Endothelial cell of umbilical vein (primary cell): ENCODE results near the gene OXA1L. TPM values are rescaled to one million over a fixed set of nuclear protein-coding genes. Genes with fewer than 3 reads are reported as not detected.

Experiments
- BruUV-seq: library from RNA; stranded (reverse); fragments of 400-500 nt; replicated peaks from 2 replicates; lab custom pipeline; 2021; lab: Mats Ljungman, UMichigan
- CTCF ChIA-PET: fragments of 300-600, 350-600 bp; sonication (Branson Sonifier 250); formaldehyde crosslinking; loops from one replicate; lab custom pipeline; 2021; ENCODE audit warnings: antibody characterized with exemption, inconsistent platforms; lab: Charles Lee
- POLR2A ChIA-PET: fragments of 300-600, 350-600 bp; sonication (Branson Sonifier 250); formaldehyde crosslinking; loops from one replicate; lab custom pipeline; 2021; ENCODE audit warnings: antibody characterized with exemption, inconsistent platforms; lab: Charles Lee
- DNase-seq: peaks from one replicate; pipeline ENCODE4 v3.0.0-alpha.2; 2011; ENCODE audit warnings: low read depth, low spot score
- FAIRE-seq: peaks from 2 replicates; lab custom pipeline; 2011; peaks lifted over from hg19 to GRCh38; lab: Jason Lieb, UNC
- H2AFZ ChIP-seq: 2 replicates; pipeline ENCODE4 v1.6.0; 2012; ENCODE audit warnings: low read depth, low read length, control low read depth, inconsistent platforms
- H3K27ac ChIP-seq: 2 replicates; pipeline ENCODE4 v1.5.1; 2011; ENCODE audit warnings: low read depth, mild to moderate bottlenecking, control low read depth, low read length, moderate library complexity; ENCODE audit not compliant: insufficient read depth
- H3K27me3 ChIP-seq, 2 experiments: 2 replicates each; pipeline versions ENCODE4 v1.6.0 to v1.6.1; 2011; ENCODE audit warnings: low read length in 2 of 2, mixed read lengths in 1 of 2; ENCODE audit not compliant: control insufficient read depth in 2 of 2, insufficient read depth in 2 of 2
- H3K36me3 ChIP-seq, 2 experiments: 2 replicates in 1 of 2; 3 replicates in 1 of 2; pipeline ENCODE4 v1.5.1; 2011; ENCODE audit warnings: low read length in 2 of 2, mild to moderate bottlenecking in 1 of 2, moderate library complexity in 1 of 2; ENCODE audit not compliant: control insufficient read depth in 2 of 2, insufficient read depth in 2 of 2; ENCODE audit errors: extremely low read depth in 1 of 2
- H3K4me1 ChIP-seq: 3 replicates; pipeline ENCODE4 v1.5.1; 2011; ENCODE audit warnings: mild to moderate bottlenecking, low read length; ENCODE audit not compliant: control insufficient read depth, insufficient read depth; ENCODE audit errors: extremely low read depth
- H3K4me2 ChIP-seq: 2 replicates; pipeline ENCODE4 v1.6.1; 2011; ENCODE audit warnings: low read length, control low read depth, mixed read lengths; ENCODE audit not compliant: insufficient read depth
- H3K4me3 ChIP-seq, 3 experiments: fragments of 200-600 bp in 1 of 3; sonication (generic), shearing (Covaris generic) in 1 of 3; replicated peaks in 1 of 3; 2 replicates each; pipeline ENCODE4 v1.5.1; 2011 to 2016; ENCODE audit warnings: control low read depth in 3 of 3, low read length in 3 of 3, mild to moderate bottlenecking in 2 of 3, inconsistent platforms in 1 of 3, low read depth in 1 of 3, moderate library complexity in 1 of 3; ENCODE audit not compliant: insufficient read depth in 1 of 3
- H3K79me2 ChIP-seq: 2 replicates; pipeline ENCODE4 v1.6.0; 2012; ENCODE audit warnings: low read length, inconsistent platforms; ENCODE audit not compliant: control insufficient read depth, insufficient read depth
- H3K9ac ChIP-seq: replicated peaks from 2 replicates; pipeline ENCODE3; 2011; ENCODE audit warnings: low read length, control low read depth; ENCODE audit not compliant: insufficient read depth; ENCODE audit errors: extremely low read depth
- H3K9me1 ChIP-seq: replicated peaks from 3 replicates; pipeline ENCODE4 v1.6.0; 2011; ENCODE audit warnings: mild to moderate bottlenecking, low read length; ENCODE audit not compliant: control insufficient read depth, insufficient read depth; ENCODE audit errors: extremely low read depth
- H3K9me3 ChIP-seq: replicated peaks from 2 replicates; pipeline ENCODE4 v1.5.1; 2012; ENCODE audit warnings: low read length, inconsistent platforms; ENCODE audit not compliant: control insufficient read depth, insufficient read depth
- H4K20me1 ChIP-seq: replicated peaks from 2 replicates; pipeline ENCODE3; 2011; ENCODE audit warnings: mild to moderate bottlenecking, low read length; ENCODE audit not compliant: control insufficient read depth, insufficient read depth; ENCODE audit errors: extremely low read depth
- EZH2 ChIP-seq: IDR thresholded peaks from 2 replicates; pipeline ENCODE4 v1.6.1; 2012; ENCODE audit warnings: borderline replicate concordance, low read depth, mild to moderate bottlenecking, moderate library complexity, low read length, inconsistent platforms; ENCODE audit not compliant: severe bottlenecking
- FOS ChIP-seq: IDR thresholded peaks from 2 replicates; pipeline ENCODE4 v1.6.1; 2011; ENCODE audit warnings: mild to moderate bottlenecking, low read length, moderate library complexity, borderline replicate concordance; ENCODE audit not compliant: insufficient read depth
- GATA2 ChIP-seq: IDR thresholded peaks from 2 replicates; pipeline ENCODE4 v1.7.0; 2011; ENCODE audit warnings: low read depth, mild to moderate bottlenecking, moderate library complexity, mixed read lengths, low read length; ENCODE audit not compliant: insufficient read length, insufficient read depth
- dilution Hi-C: fragments of 300-500 bp; cut with MboI; formaldehyde crosslinking; loops from one replicate; pipeline ENCODE4 v1.15.0; 2019; ENCODE audit warnings: low sequenced_read_pairs; ENCODE audit not compliant: extremely low pct_ligation_motif_present
- intact Hi-C: fragments of 100-400 bp; cut with micrococcal nuclease; formaldehyde crosslinking; loops from one replicate; pipeline ENCODE4 v1.10.0; 2022
- polyA plus RNA-seq, 4 experiments: library from polyadenylated mRNA; depleted of rRNA in 3 of 4; stranded (reverse) in 3 of 4; unstranded in 1 of 4; fragments of >200 nt; gene quantifications; 2 replicates each; pipeline versions ENCODE4 v1.2.1 to v1.2.3, GENCODE V29; 2011 to 2012; ENCODE audit warnings: missing spikeins in 1 of 4
- total RNA-seq: library from RNA; stranded (reverse); gene quantifications from 2 replicates; pipeline ENCODE4 v1.2.3, GENCODE V29; 2021
- TF ChIP-seq, protein P1 (sequence below), 2 donors: IDR thresholded peaks; 1 replicate in 1 of 2; 2 replicates in 1 of 2; pipeline ENCODE4 v1.5.1; 2011; ENCODE audit warnings: low read length in 2 of 2, mild to moderate bottlenecking in 2 of 2, moderate library complexity in 2 of 2, control low read depth in 1 of 2, inconsistent platforms in 1 of 2, low read depth in 1 of 2; ENCODE audit not compliant: insufficient read depth in 1 of 2; ENCODE audit errors: extremely low read depth in 1 of 2

The OXA1L gene
- total and polyA plus RNA-seq, 2 donors (not counting 3 experiments of a cell fraction or from before 2014, with no cell fraction given): 212 to 294 TPM

DNA sequence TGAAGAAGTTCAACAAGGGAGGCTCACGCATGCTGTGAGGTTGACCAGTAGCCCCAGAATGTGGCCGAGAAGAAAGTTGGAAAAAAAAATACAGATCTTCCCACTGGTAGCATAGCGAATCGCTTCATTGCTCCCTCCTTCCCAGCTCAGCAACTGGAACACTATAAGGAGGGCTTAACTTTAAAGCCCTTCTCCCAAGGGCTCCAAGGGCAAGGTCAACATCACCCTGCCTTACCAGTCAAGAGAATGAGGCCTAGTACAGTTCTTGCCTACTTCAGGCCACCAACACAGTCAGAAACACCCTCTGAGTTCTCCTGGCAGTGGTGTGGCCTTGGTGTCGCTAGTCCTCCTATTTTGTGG, 14.4 kb downstream of the OXA1L start:
- no peak for FAIRE-seq

More for the DNA sequence above, 14.4 kb downstream of the OXA1L start:
- Histone ChIP-seq H3K4me3 (no peak overlapping the region), H3K9me3 (no peaks in the 10 kb centered on the region), H3K36me3 (peaks cover 0 to 2% of the 10 kb centered on the region in 2 experiments), H3K9ac (no peak overlapping the region), H3K27ac (no peak overlapping the region), H3K4me2 (no peak overlapping the region), H2AFZ (no peak overlapping the region), H3K79me2 (no peaks in the 10 kb centered on the region), H4K20me1 (no peaks in the 10 kb centered on the region), H3K4me1 (peaks cover 2% of the 10 kb centered on the region), H3K27me3 (no peaks in the 10 kb centered on the region), H3K9me1 (no peaks in the 10 kb centered on the region)
- TF ChIP-seq, protein P1, sequence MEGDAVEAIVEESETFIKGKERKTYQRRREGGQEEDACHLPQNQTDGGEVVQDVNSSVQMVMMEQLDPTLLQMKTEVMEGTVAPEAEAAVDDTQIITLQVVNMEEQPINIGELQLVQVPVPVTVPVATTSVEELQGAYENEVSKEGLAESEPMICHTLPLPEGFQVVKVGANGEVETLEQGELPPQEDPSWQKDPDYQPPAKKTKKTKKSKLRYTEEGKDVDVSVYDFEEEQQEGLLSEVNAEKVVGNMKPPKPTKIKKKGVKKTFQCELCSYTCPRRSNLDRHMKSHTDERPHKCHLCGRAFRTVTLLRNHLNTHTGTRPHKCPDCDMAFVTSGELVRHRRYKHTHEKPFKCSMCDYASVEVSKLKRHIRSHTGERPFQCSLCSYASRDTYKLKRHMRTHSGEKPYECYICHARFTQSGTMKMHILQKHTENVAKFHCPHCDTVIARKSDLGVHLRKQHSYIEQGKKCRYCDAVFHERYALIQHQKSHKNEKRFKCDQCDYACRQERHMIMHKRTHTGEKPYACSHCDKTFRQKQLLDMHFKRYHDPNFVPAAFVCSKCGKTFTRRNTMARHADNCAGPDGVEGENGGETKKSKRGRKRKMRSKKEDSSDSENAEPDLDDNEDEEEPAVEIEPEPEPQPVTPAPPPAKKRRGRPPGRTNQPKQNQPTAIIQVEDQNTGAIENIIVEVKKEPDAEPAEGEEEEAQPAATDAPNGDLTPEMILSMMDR (IDR thresholded peaks at IDR 0.05; ENCODE audit: extremely low read depth in 1 of 2, insufficient read depth in 1 of 2, low read depth in 1 of 2, low read length in 2 of 2): no peak
- TF ChIP-seq GATA2 (no peak), FOS (no peak), EZH2 (no peak)
- no peak for DNase-seq
- intact Hi-C loops (no loop called here), dilution Hi-C loops (no loop called here)
- POLR2A ChIA-PET: no interaction called here
- no TSS peak for BruUV-seq
- CTCF ChIA-PET: interaction anchor here (0.9 to 1.2 kb wide), 4 partner anchors 11 to 128 kb away, joined by 3 to 4 read pairs (median 3); no protein-coding TSS in a partner anchor
